Activated B cell treated with CpG ODN at 0.5 μM for 24 hours (primary cell): Measurements from ENCODE around the gene OR51I1. TPM values are rescaled to one million over a fixed set of nuclear protein-coding genes. Genes with fewer than 3 reads are reported as not detected.

Source experiments
- ATAC-seq: fragments of 200-7000 bp; cut with Tn5 transposase; one replicate; pipeline ENCODE4 v1.10.0; 2021; ENCODE audit warnings: low read depth, mild to moderate bottlenecking, moderate library complexity
- CTCF ChIA-PET: fragments of 350-600 bp; sonication (Branson Sonifier 250); formaldehyde crosslinking; loops from one replicate; lab custom pipeline; 2021; ENCODE audit warnings: antibody characterized with exemption; lab: Charles Lee
- POLR2A ChIA-PET: fragments of 350-600 bp; sonication (Branson Sonifier 250); formaldehyde crosslinking; loops from one replicate; lab custom pipeline; 2021; ENCODE audit warnings: antibody characterized with exemption; lab: Charles Lee
- DNase-seq: peaks from one replicate; pipeline ENCODE4 v3.0.0; 2022
- H3K27ac Mint-ChIP-seq: one replicate; pipeline ENCODE4 v1.8.0; 2020; ENCODE audit warnings: mixed read lengths
- H3K27me3 Mint-ChIP-seq: one replicate; pipeline ENCODE4 v1.8.0; 2021; ENCODE audit warnings: mixed read lengths
- H3K36me3 Mint-ChIP-seq: one replicate; pipeline ENCODE4 v1.8.0; 2021; ENCODE audit warnings: low read depth, mixed read lengths
- H3K4me1 Mint-ChIP-seq: one replicate; pipeline ENCODE4 v1.8.0; 2021; ENCODE audit warnings: mixed read lengths
- H3K4me3 Mint-ChIP-seq: one replicate; pipeline ENCODE4 v1.8.0; 2020; ENCODE audit warnings: mild to moderate bottlenecking, mixed read lengths
- H3K9me3 Mint-ChIP-seq: one replicate; pipeline ENCODE4 v1.8.0; 2020; ENCODE audit warnings: mixed read lengths
- CTCF ChIP-seq: fragments of 200-600 bp; IDR thresholded peaks from one replicate; pipeline ENCODE4 v1.8.0; 2022; ENCODE audit warnings: antibody characterized with exemption, mild to moderate bottlenecking
- intact Hi-C: fragments of 100-400 bp; cut with micrococcal nuclease; formaldehyde crosslinking; loops from one replicate; pipeline ENCODE4 v1.15.1; 2024
- total RNA-seq: library from RNA; stranded (reverse); gene quantifications from 2 replicates; pipeline ENCODE4 v1.2.3, GENCODE V29; 2022

Gene OR51I1
- total RNA-seq, 1 donor from 2014 or later = not detected

DNA sequence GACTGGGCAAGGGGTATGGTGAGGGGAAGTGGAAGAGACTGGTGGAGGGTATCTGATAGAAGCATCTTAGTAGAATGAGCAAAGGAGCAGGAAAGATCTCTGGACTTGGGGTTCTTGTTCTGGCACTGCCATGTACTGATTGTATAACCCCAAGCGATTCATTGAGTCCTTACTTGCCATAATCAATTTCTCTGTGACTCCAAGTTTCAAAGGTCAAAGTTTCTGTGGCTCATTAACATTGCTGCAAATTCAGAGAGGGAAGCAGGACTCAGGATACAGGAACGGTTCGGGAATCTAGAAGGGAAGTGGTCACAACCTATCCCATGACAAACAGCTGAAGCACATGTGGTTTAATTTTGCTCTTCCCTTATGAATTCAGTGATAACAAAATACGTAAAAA, 8.1 kb upstream of the OR51I1 start:
- Mint-ChIP-seq H3K4me1 (no peaks in the 10 kb centered on the region), H3K9me3 (no peaks in the 10 kb centered on the region), H3K27ac (no peak overlapping the region), H3K36me3 (no peaks in the 10 kb centered on the region), H3K4me3 (no peak overlapping the region), H3K27me3 (peaks cover 7% of the 10 kb centered on the region)
- DNase-seq (no peak), ATAC-seq (no peak)
- ChIA-PET CTCF (no interaction called here), POLR2A (no interaction called here)
- intact Hi-C loops = no loop called here
- no peak for TF ChIP-seq CTCF

DNA sequence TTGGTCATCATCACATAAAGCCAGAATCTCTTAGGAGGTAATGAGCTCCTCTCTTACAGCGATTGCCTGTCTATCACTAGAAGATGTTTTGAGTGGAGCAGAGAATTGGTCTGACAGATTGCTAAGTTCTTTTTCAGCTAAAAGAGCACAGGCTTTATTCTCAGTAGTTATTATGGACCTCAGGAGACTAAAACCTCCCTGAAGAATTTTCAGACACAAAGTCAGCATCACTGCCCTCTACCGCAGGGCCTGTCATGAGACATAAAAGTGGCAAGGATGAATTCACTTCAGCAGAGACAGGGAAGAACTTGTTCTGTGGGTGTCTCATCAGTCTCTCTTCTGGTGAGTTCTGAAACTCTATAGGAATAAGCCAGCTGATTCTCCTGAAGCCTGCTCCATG, 7.7 kb upstream of the OR51I1 start, which contains the start of gene OR51I2:
Gene OR51I2, plus strand, starts transcription at position 301 of the 400 bp plus-strand sequence. CDS start 4,166 bp downstream, outside the sequence.
- TF ChIP-seq CTCF = no peak
- POLR2A ChIA-PET = no interaction called here
- H3K27ac Mint-ChIP-seq = no peak within 1 kb of the TSS

DNA sequence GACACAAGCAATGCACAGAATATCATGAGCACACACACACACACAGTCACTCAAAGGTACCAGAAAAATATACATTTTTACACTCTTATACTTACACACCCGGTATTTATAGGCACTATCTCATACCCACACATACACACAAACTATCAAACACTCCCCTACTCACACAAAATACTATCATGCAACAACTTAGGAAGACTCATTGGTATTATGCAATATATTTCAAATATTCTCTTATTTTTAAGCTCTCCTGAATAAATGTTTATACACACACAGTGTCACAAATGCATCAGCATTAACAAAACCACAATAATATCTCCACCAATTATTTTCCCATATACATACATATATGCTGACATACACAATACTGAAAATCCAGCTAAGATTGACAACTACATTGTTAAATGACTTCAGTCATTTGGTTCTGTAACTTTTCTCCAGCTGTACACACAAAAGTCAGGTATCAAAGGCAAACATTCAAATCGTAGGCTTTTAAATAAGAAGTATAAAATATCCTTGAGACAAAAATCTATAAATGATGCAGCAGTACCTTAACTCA, 2.6 kb upstream of the OR51I1 start:
- H3K9me3 Mint-ChIP-seq = no peaks in the 10 kb centered on the region
- H3K4me3 Mint-ChIP-seq = no peak overlapping the region
- no peaks in the 10 kb centered on the region for H3K4me1 Mint-ChIP-seq
- no peaks in the 10 kb centered on the region for H3K36me3 Mint-ChIP-seq
- CTCF ChIA-PET = no interaction called here
- POLR2A ChIA-PET = no interaction called here
- peaks cover 11% of the 10 kb centered on the region for H3K27me3 Mint-ChIP-seq
- intact Hi-C loops = no loop called here
- DNase-seq (no peak), ATAC-seq (no peak)
- TF ChIP-seq CTCF = no peak
- no peak overlapping the region for H3K27ac Mint-ChIP-seq

More for the DNA sequence above, 7.7 kb upstream of the OR51I1 start, which contains the start of gene OR51I2:
- Mint-ChIP-seq H3K9me3 (no peaks in the 10 kb centered on the region), H3K4me1 (no peaks in the 10 kb centered on the region), H3K27me3 (peaks cover 8% of the 10 kb centered on the region), H3K4me3 (no peak within 1 kb of the TSS), H3K36me3 (no peaks in the 10 kb centered on the region)
- ATAC-seq (no peak), DNase-seq (no peak)
- CTCF ChIA-PET = no interaction called here
- intact Hi-C loops = no loop called here

GRCh38 chr11:5423131-5423530, 18.2 kb downstream of the OR51I1 start:
- Mint-ChIP-seq H3K4me3 (no peak overlapping the region), H3K4me1 (no peaks in the 10 kb centered on the region), H3K36me3 (no peaks in the 10 kb centered on the region), H3K27ac (no peak overlapping the region), H3K27me3 (peaks cover 15% of the 10 kb centered on the region), H3K9me3 (no peaks in the 10 kb centered on the region)
- ATAC-seq (no peak), DNase-seq (no peak)
- no peak for TF ChIP-seq CTCF
- intact Hi-C loops = no loop called here
- POLR2A ChIA-PET = no interaction called here
- CTCF ChIA-PET = no interaction called here

- DNase-seq = no peak
- Mint-ChIP-seq H3K27ac (no peak within 1 kb of the TSS), H3K4me1 (no peaks in the 10 kb centered on the region), H3K4me3 (no peak within 1 kb of the TSS), H3K36me3 (no peaks in the 10 kb centered on the region), H3K9me3 (no peaks in the 10 kb centered on the region), H3K27me3 (peaks cover 14% of the 10 kb centered on the region)
- TF ChIP-seq CTCF = no peak
- POLR2A ChIA-PET = no interaction called here
- no peak for ATAC-seq
- intact Hi-C loops = no loop called here
- CTCF ChIA-PET = no interaction called here
Observed at GRCh38 chr11:5421811-5422210, 19.5 kb downstream of the OR51I1 start, which contains the start of gene OR51Q1. Gene OR51Q1 (plus strand): TSS chr11:5422111. CDS start chr11:5422201, 90 bp downstream.
